Neural cell (in vitro differentiated cells): Measurements from ENCODE around the gene FGF6. TPM values are rescaled to one million over a fixed set of nuclear protein-coding genes. Genes with fewer than 3 reads are reported as not detected.

ENCODE experiments used
- H2AFZ ChIP-seq: fragments of 200-600, 300-800 bp; sonication (generic), shearing (Covaris generic); 2 replicates; pipeline ENCODE4 v1.6.0; 2014; ENCODE audit warnings: low read depth, mild to moderate bottlenecking, antibody characterized with exemption, low read length, moderate library complexity
- H3F3A ChIP-seq: fragments of 200-600 bp; shearing (Covaris generic); 2 replicates; pipeline ENCODE4 v1.6.1; 2016; ENCODE audit warnings: mild to moderate bottlenecking, moderate library complexity, mixed read lengths, antibody characterized with exemption, low read length; ENCODE audit not compliant: insufficient read depth, poor library complexity, severe bottlenecking
- H3K27ac ChIP-seq: fragments of 200-600, 300-800 bp; sonication (generic), shearing (Covaris generic); 2 replicates; pipeline ENCODE4 v1.5.1; 2014; ENCODE audit warnings: mild to moderate bottlenecking, low read length, moderate library complexity
- H3K27me3 ChIP-seq: fragments of 300-800, 200-600 bp; sonication (generic), shearing (Covaris generic); 2 replicates; pipeline ENCODE4 v1.6.0; 2014; ENCODE audit warnings: mild to moderate bottlenecking, low read depth, low read length, moderate library complexity; ENCODE audit not compliant: insufficient read depth
- H3K36me3 ChIP-seq: fragments of 300-800, 200-600 bp; sonication (generic), shearing (Covaris generic); 2 replicates; pipeline ENCODE4 v1.5.1; 2014; ENCODE audit warnings: mild to moderate bottlenecking, antibody characterized with exemption, low read length, moderate library complexity; ENCODE audit not compliant: insufficient read depth
- H3K4me2 ChIP-seq: fragments of 300-800, 200-600 bp; sonication (generic), shearing (Covaris generic); 2 replicates; pipeline ENCODE4 v1.6.0; 2014; ENCODE audit warnings: mild to moderate bottlenecking, low read length
- H3K4me3 ChIP-seq: fragments of 300-800, 200-600 bp; sonication (generic), shearing (Covaris generic); 2 replicates; pipeline ENCODE4 v1.5.1; 2014; ENCODE audit warnings: mild to moderate bottlenecking, low read length, moderate library complexity
- H3K79me2 ChIP-seq: fragments of 200-600 bp; shearing (Covaris generic); replicated peaks from 2 replicates; pipeline ENCODE4 v1.6.0; 2014; ENCODE audit warnings: mild to moderate bottlenecking, low read length, moderate library complexity; ENCODE audit not compliant: insufficient read depth
- H3K9ac ChIP-seq: fragments of 300-800, 200-600 bp; sonication (generic), shearing (Covaris generic); 2 replicates; pipeline ENCODE4 v1.6.1; 2016; ENCODE audit warnings: mild to moderate bottlenecking, low read length, mixed read lengths
- H3K9me2 ChIP-seq: fragments of 200-600 bp; shearing (Covaris generic); 2 replicates; pipeline ENCODE4 v1.6.1; 2016; ENCODE audit warnings: mild to moderate bottlenecking, low read length, mixed read lengths; ENCODE audit not compliant: insufficient read depth
- H3K9me3 ChIP-seq: fragments of 200-600, 300-800 bp; sonication (generic), shearing (Covaris generic); 2 replicates; pipeline ENCODE4 v1.6.1; 2016; ENCODE audit warnings: mild to moderate bottlenecking, mixed run types, low read length, moderate library complexity, mixed read lengths
- H4K20me1 ChIP-seq: fragments of 200-600 bp; shearing (Covaris generic); 2 replicates; pipeline ENCODE4 v1.6.1; 2016; ENCODE audit warnings: mild to moderate bottlenecking, mixed run types; ENCODE audit not compliant: insufficient read depth
- EP300 ChIP-seq: fragments of 450-650 bp; conservative IDR thresholded peaks from 2 replicates; pipeline ENCODE4 v1.6.1; 2014; ENCODE audit warnings: antibody characterized with exemption, mild to moderate bottlenecking, moderate library complexity; ENCODE audit not compliant: poor library complexity, severe bottlenecking
- EZH2 ChIP-seq: fragments of 200-600, 300-800 bp; shearing (Covaris generic), sonication (generic); IDR thresholded peaks from 2 replicates; pipeline ENCODE4 v1.6.1; 2014; ENCODE audit warnings: antibody characterized with exemption, low read length, borderline replicate concordance, mild to moderate bottlenecking; ENCODE audit not compliant: insufficient read depth, poor library complexity, severe bottlenecking
- MXI1 ChIP-seq: fragments of 450-650 bp; conservative IDR thresholded peaks from 2 replicates; pipeline ENCODE4 v1.6.1; 2014; ENCODE audit warnings: antibody characterized with exemption, mild to moderate bottlenecking; ENCODE audit not compliant: poor library complexity, severe bottlenecking
- POLR2AphosphoS5 ChIP-seq: IDR thresholded peaks from 2 replicates; pipeline ENCODE4 v1.6.1; 2012
- RAD21 ChIP-seq: fragments of 450-650 bp; conservative IDR thresholded peaks from 2 replicates; pipeline ENCODE4 v1.6.1; 2014; ENCODE audit warnings: antibody characterized with exemption, mild to moderate bottlenecking, moderate library complexity
- REST ChIP-seq: IDR thresholded peaks from 2 replicates; pipeline ENCODE4 v1.6.1; 2012; ENCODE audit warnings: borderline replicate concordance
- SMC3 ChIP-seq: fragments of 450-650 bp; conservative IDR thresholded peaks from 2 replicates; pipeline ENCODE4 v1.6.1; 2014; ENCODE audit warnings: antibody characterized with exemption, mild to moderate bottlenecking, moderate library complexity; ENCODE audit not compliant: poor library complexity
- TAF1 ChIP-seq: IDR thresholded peaks from 2 replicates; pipeline ENCODE4 v1.6.1; 2012; ENCODE audit warnings: low read depth
- polyA plus RNA-seq: library from polyadenylated mRNA; depleted of rRNA; stranded (reverse); fragments of >200 nt; gene quantifications from 2 replicates; pipeline ENCODE4 v1.2.3, GENCODE V29; 2014
- TF ChIP-seq, protein P1 (sequence below): fragments of 450-650 bp; IDR thresholded peaks from 2 replicates; pipeline ENCODE4 v1.5.1; 2014; ENCODE audit warnings: antibody characterized with exemption, mild to moderate bottlenecking, moderate library complexity; ENCODE audit not compliant: poor library complexity, severe bottlenecking

The FGF6 gene
- polyA plus RNA-seq, 1 donor from 2014 or later: not detected

- H2AFZ ChIP-seq: no peak overlapping the region
Measured at GRCh38 chr12:4417455-4417854, 28.2 kb downstream of the FGF6 start.

GRCh38 chr12:4416276-4416675, 29.3 kb downstream of the FGF6 start:
- H3K4me2 ChIP-seq: no peak overlapping the region
- no peaks in the 10 kb centered on the region for H3K79me2 ChIP-seq
- no peaks in the 10 kb centered on the region for H3K36me3 ChIP-seq
- H3K9ac ChIP-seq: no peak overlapping the region
- H3K9me2 ChIP-seq: no peaks in the 10 kb centered on the region
- H2AFZ ChIP-seq: no peak overlapping the region
- no peaks in the 10 kb centered on the region for H3K27me3 ChIP-seq
- H3K27ac ChIP-seq: no peak overlapping the region
- H3K9me3 ChIP-seq: no peaks in the 10 kb centered on the region
- H3F3A ChIP-seq: peaks cover 5% of the 10 kb centered on the region
- no peak overlapping the region for H3K4me3 ChIP-seq
- no peaks in the 10 kb centered on the region for H4K20me1 ChIP-seq
- TF ChIP-seq RAD21 (no peak), SMC3 (no peak), MXI1 (no peak), POLR2AphosphoS5 (no peak), EZH2 (no peak), EP300 (no peak), TAF1 (no peak)
- TF ChIP-seq, protein P1, sequence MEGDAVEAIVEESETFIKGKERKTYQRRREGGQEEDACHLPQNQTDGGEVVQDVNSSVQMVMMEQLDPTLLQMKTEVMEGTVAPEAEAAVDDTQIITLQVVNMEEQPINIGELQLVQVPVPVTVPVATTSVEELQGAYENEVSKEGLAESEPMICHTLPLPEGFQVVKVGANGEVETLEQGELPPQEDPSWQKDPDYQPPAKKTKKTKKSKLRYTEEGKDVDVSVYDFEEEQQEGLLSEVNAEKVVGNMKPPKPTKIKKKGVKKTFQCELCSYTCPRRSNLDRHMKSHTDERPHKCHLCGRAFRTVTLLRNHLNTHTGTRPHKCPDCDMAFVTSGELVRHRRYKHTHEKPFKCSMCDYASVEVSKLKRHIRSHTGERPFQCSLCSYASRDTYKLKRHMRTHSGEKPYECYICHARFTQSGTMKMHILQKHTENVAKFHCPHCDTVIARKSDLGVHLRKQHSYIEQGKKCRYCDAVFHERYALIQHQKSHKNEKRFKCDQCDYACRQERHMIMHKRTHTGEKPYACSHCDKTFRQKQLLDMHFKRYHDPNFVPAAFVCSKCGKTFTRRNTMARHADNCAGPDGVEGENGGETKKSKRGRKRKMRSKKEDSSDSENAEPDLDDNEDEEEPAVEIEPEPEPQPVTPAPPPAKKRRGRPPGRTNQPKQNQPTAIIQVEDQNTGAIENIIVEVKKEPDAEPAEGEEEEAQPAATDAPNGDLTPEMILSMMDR: no peak

More at GRCh38 chr12:4417455-4417854, 28.2 kb downstream of the FGF6 start:
- no peaks in the 10 kb centered on the region for H4K20me1 ChIP-seq
- H3K9ac ChIP-seq: no peak overlapping the region
- H3K9me2 ChIP-seq: no peaks in the 10 kb centered on the region
- H3F3A ChIP-seq: peaks cover 5% of the 10 kb centered on the region
- TF ChIP-seq REST (no peak), POLR2AphosphoS5 (no peak), MXI1 (no peak), EP300 (no peak), RAD21 (no peak), SMC3 (no peak), EZH2 (no peak), TAF1 (no peak)
- TF ChIP-seq, protein P1: no peak
- no peak overlapping the region for H3K27ac ChIP-seq
- H3K9me3 ChIP-seq: no peaks in the 10 kb centered on the region
- no peaks in the 10 kb centered on the region for H3K36me3 ChIP-seq
- H3K4me2 ChIP-seq: no peak overlapping the region
- H3K79me2 ChIP-seq: no peaks in the 10 kb centered on the region
- H3K4me3 ChIP-seq: no peak overlapping the region
- H3K27me3 ChIP-seq: no peaks in the 10 kb centered on the region
